Heart left ventricle (tissue), 13 donors: ENCODE measurements around the gene TIMM50.

ENCODE experiments used
- CTCF ChIP-seq, 12 donors: fragments of 200-600 bp; sonication (generic) in 4 of 12; IDR thresholded peaks; one replicate each; pipeline versions ENCODE4 v1.5.0 to v1.8.0; 2018 to 2022; ENCODE audit warnings: antibody characterized with exemption in 12 of 12, mild to moderate bottlenecking in 5 of 12
- POLR2A ChIP-seq, 2 donors: fragments of 450-650 bp; IDR thresholded peaks; one replicate each; pipeline ENCODE4 v1.6.1; 2017; ENCODE audit warnings: antibody characterized with exemption in 2 of 2, mild to moderate bottlenecking in 2 of 2, moderate library complexity in 2 of 2
- donor health status: ischemic (EF 13 %, LVEDD 7.1; RV severe dilation, severe dysfunction).
- donor health status: DM: no; HTN: yes; CAD: no.
- donor health status: DM: no; HTN: no; CAD: no.
- donor health status: ischemic (EF 25% LVEDD 6.9; RV normal size, moderate dysfunction).
- donor health status: ischemic (EF 25% LVEDD 5.7; RV mildly dilated, moderate dysfunction).
- donor health status: ischemic (EF 35%, LVEDD 5.7; RV mildly dilated, moderate dysfunction).
- donor health status: nonischemic (EF 11% LVEDD 7.7; RV severe dilation, severe dysfunction).
- donor health status: DM: yes; HTN: yes; CAD: no.
- donor health status: PGD.
- donor health status: ischemic (EF 29% LVEDD 5.4; RV normal size, mild dysfunction).
- donor health status: nonischemic (EF 23%, LVEDD 6.1; RV moderate dilation, normal function).

GRCh38 chr19:39492788-39493187, 12.2 kb downstream of the TIMM50 start:
- TF ChIP-seq CTCF (IDR thresholded peaks at IDR 0.05) (no peak), POLR2A (IDR thresholded peaks at IDR 0.05) (no peak)
